Neural cell (in vitro differentiated cells): ENCODE data around the gene GBP3. TPM values are rescaled to one million over a fixed set of nuclear protein-coding genes. Genes with fewer than 3 reads are reported as not detected.

Source experiments
- H2AFZ ChIP-seq: fragments of 200-600, 300-800 bp; sonication (generic), shearing (Covaris generic); 2 replicates; pipeline ENCODE4 v1.6.0; 2014; ENCODE audit warnings: low read depth, mild to moderate bottlenecking, antibody characterized with exemption, low read length, moderate library complexity
- H3F3A ChIP-seq: fragments of 200-600 bp; shearing (Covaris generic); 2 replicates; pipeline ENCODE4 v1.6.1; 2016; ENCODE audit warnings: mild to moderate bottlenecking, moderate library complexity, mixed read lengths, antibody characterized with exemption, low read length; ENCODE audit not compliant: insufficient read depth, poor library complexity, severe bottlenecking
- H3K27ac ChIP-seq: fragments of 200-600, 300-800 bp; sonication (generic), shearing (Covaris generic); 2 replicates; pipeline ENCODE4 v1.5.1; 2014; ENCODE audit warnings: mild to moderate bottlenecking, low read length, moderate library complexity
- H3K27me3 ChIP-seq: fragments of 300-800, 200-600 bp; sonication (generic), shearing (Covaris generic); 2 replicates; pipeline ENCODE4 v1.6.0; 2014; ENCODE audit warnings: mild to moderate bottlenecking, low read depth, low read length, moderate library complexity; ENCODE audit not compliant: insufficient read depth
- H3K36me3 ChIP-seq: fragments of 300-800, 200-600 bp; sonication (generic), shearing (Covaris generic); 2 replicates; pipeline ENCODE4 v1.5.1; 2014; ENCODE audit warnings: mild to moderate bottlenecking, antibody characterized with exemption, low read length, moderate library complexity; ENCODE audit not compliant: insufficient read depth
- H3K4me2 ChIP-seq: fragments of 300-800, 200-600 bp; sonication (generic), shearing (Covaris generic); 2 replicates; pipeline ENCODE4 v1.6.0; 2014; ENCODE audit warnings: mild to moderate bottlenecking, low read length
- H3K4me3 ChIP-seq: fragments of 300-800, 200-600 bp; sonication (generic), shearing (Covaris generic); 2 replicates; pipeline ENCODE4 v1.5.1; 2014; ENCODE audit warnings: mild to moderate bottlenecking, low read length, moderate library complexity
- H3K79me2 ChIP-seq: fragments of 200-600 bp; shearing (Covaris generic); replicated peaks from 2 replicates; pipeline ENCODE4 v1.6.0; 2014; ENCODE audit warnings: mild to moderate bottlenecking, low read length, moderate library complexity; ENCODE audit not compliant: insufficient read depth
- H3K9ac ChIP-seq: fragments of 300-800, 200-600 bp; sonication (generic), shearing (Covaris generic); 2 replicates; pipeline ENCODE4 v1.6.1; 2016; ENCODE audit warnings: mild to moderate bottlenecking, low read length, mixed read lengths
- H3K9me2 ChIP-seq: fragments of 200-600 bp; shearing (Covaris generic); 2 replicates; pipeline ENCODE4 v1.6.1; 2016; ENCODE audit warnings: mild to moderate bottlenecking, low read length, mixed read lengths; ENCODE audit not compliant: insufficient read depth
- H3K9me3 ChIP-seq: fragments of 200-600, 300-800 bp; sonication (generic), shearing (Covaris generic); 2 replicates; pipeline ENCODE4 v1.6.1; 2016; ENCODE audit warnings: mild to moderate bottlenecking, mixed run types, low read length, moderate library complexity, mixed read lengths
- H4K20me1 ChIP-seq: fragments of 200-600 bp; shearing (Covaris generic); 2 replicates; pipeline ENCODE4 v1.6.1; 2016; ENCODE audit warnings: mild to moderate bottlenecking, mixed run types; ENCODE audit not compliant: insufficient read depth
- EP300 ChIP-seq: fragments of 450-650 bp; conservative IDR thresholded peaks from 2 replicates; pipeline ENCODE4 v1.6.1; 2014; ENCODE audit warnings: antibody characterized with exemption, mild to moderate bottlenecking, moderate library complexity; ENCODE audit not compliant: poor library complexity, severe bottlenecking
- EZH2 ChIP-seq: fragments of 200-600, 300-800 bp; shearing (Covaris generic), sonication (generic); IDR thresholded peaks from 2 replicates; pipeline ENCODE4 v1.6.1; 2014; ENCODE audit warnings: antibody characterized with exemption, low read length, borderline replicate concordance, mild to moderate bottlenecking; ENCODE audit not compliant: insufficient read depth, poor library complexity, severe bottlenecking
- MXI1 ChIP-seq: fragments of 450-650 bp; conservative IDR thresholded peaks from 2 replicates; pipeline ENCODE4 v1.6.1; 2014; ENCODE audit warnings: antibody characterized with exemption, mild to moderate bottlenecking; ENCODE audit not compliant: poor library complexity, severe bottlenecking
- POLR2AphosphoS5 ChIP-seq: IDR thresholded peaks from 2 replicates; pipeline ENCODE4 v1.6.1; 2012
- RAD21 ChIP-seq: fragments of 450-650 bp; conservative IDR thresholded peaks from 2 replicates; pipeline ENCODE4 v1.6.1; 2014; ENCODE audit warnings: antibody characterized with exemption, mild to moderate bottlenecking, moderate library complexity
- REST ChIP-seq: IDR thresholded peaks from 2 replicates; pipeline ENCODE4 v1.6.1; 2012; ENCODE audit warnings: borderline replicate concordance
- SMC3 ChIP-seq: fragments of 450-650 bp; conservative IDR thresholded peaks from 2 replicates; pipeline ENCODE4 v1.6.1; 2014; ENCODE audit warnings: antibody characterized with exemption, mild to moderate bottlenecking, moderate library complexity; ENCODE audit not compliant: poor library complexity
- TAF1 ChIP-seq: IDR thresholded peaks from 2 replicates; pipeline ENCODE4 v1.6.1; 2012; ENCODE audit warnings: low read depth
- polyA plus RNA-seq: library from polyadenylated mRNA; depleted of rRNA; stranded (reverse); fragments of >200 nt; gene quantifications from 2 replicates; pipeline ENCODE4 v1.2.3, GENCODE V29; 2014
- TF ChIP-seq, protein P1 (sequence below): fragments of 450-650 bp; IDR thresholded peaks from 2 replicates; pipeline ENCODE4 v1.5.1; 2014; ENCODE audit warnings: antibody characterized with exemption, mild to moderate bottlenecking, moderate library complexity; ENCODE audit not compliant: poor library complexity, severe bottlenecking

The GBP3 gene
- polyA plus RNA-seq, 1 donor from 2014 or later = not detected

DNA sequence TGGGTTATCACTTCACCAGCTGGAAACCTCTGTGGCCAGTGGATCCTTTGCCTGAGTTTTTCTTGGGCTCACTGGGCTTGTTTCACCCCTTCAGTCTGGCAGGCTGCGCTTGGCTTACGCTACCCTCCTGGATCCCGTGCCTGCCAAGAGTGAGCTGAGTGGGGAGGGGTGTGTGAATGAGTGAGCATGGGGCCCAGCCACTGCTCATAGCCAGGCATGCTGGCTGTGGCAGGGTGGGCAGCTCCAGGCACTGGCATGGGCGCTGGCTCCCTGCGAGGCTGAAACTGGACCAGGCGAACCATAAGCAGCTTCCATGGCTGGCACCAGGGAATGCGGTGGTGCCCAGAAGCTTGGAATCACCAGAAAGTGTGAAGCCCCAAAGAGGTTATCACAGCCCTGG is 19.8 kb upstream of the GBP3 start:
- H3F3A ChIP-seq = no peaks in the 10 kb centered on the region

GRCh38 chr1:89041721-89042120 is 19.1 kb upstream of the GBP3 start:
- Histone ChIP-seq H3K27ac (no peak overlapping the region), H2AFZ (no peak overlapping the region), H3K4me2 (no peak overlapping the region), H3K27me3 (no peaks in the 10 kb centered on the region), H3K9ac (no peak overlapping the region), H3K9me3 (no peaks in the 10 kb centered on the region), H3K36me3 (no peaks in the 10 kb centered on the region), H3K4me3 (no peak overlapping the region), H3K79me2 (no peaks in the 10 kb centered on the region), H3K9me2 (no peaks in the 10 kb centered on the region), H3F3A (no peaks in the 10 kb centered on the region), H4K20me1 (no peaks in the 10 kb centered on the region)
- TF ChIP-seq EZH2 = no peak
- TF ChIP-seq RAD21 = no peak
- TF ChIP-seq TAF1 = no peak
- no peak for TF ChIP-seq EP300
- no peak for TF ChIP-seq REST
- no peak for TF ChIP-seq POLR2AphosphoS5
- no peak for TF ChIP-seq MXI1
- TF ChIP-seq, protein P1, sequence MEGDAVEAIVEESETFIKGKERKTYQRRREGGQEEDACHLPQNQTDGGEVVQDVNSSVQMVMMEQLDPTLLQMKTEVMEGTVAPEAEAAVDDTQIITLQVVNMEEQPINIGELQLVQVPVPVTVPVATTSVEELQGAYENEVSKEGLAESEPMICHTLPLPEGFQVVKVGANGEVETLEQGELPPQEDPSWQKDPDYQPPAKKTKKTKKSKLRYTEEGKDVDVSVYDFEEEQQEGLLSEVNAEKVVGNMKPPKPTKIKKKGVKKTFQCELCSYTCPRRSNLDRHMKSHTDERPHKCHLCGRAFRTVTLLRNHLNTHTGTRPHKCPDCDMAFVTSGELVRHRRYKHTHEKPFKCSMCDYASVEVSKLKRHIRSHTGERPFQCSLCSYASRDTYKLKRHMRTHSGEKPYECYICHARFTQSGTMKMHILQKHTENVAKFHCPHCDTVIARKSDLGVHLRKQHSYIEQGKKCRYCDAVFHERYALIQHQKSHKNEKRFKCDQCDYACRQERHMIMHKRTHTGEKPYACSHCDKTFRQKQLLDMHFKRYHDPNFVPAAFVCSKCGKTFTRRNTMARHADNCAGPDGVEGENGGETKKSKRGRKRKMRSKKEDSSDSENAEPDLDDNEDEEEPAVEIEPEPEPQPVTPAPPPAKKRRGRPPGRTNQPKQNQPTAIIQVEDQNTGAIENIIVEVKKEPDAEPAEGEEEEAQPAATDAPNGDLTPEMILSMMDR = no peak

More for the DNA sequence above, 19.8 kb upstream of the GBP3 start:
- Histone ChIP-seq H3K9me2 (no peaks in the 10 kb centered on the region), H3K4me2 (no peak overlapping the region), H2AFZ (no peak overlapping the region), H3K4me3 (no peak overlapping the region), H3K36me3 (no peaks in the 10 kb centered on the region), H4K20me1 (no peaks in the 10 kb centered on the region), H3K9me3 (no peaks in the 10 kb centered on the region), H3K79me2 (no peaks in the 10 kb centered on the region), H3K9ac (no peak overlapping the region), H3K27ac (no peak overlapping the region), H3K27me3 (no peaks in the 10 kb centered on the region)
- TF ChIP-seq TAF1 (no peak), POLR2AphosphoS5 (no peak), EZH2 (no peak), SMC3 (no peak), MXI1 (no peak), RAD21 (no peak), EP300 (no peak), REST (no peak)
- TF ChIP-seq, protein P1 = no peak
